Neural progenitor cell (in vitro differentiated cells): ENCODE data around the gene TEAD1.

Source experiments
- CTCF ChIP-seq: fragments of 200-600 bp; sonication (generic); IDR thresholded peaks from 2 replicates; pipeline ENCODE4 v1.5.1; 2017; ENCODE audit warnings: antibody characterized with exemption, mild to moderate bottlenecking
- EZH2 ChIP-seq: fragments of 200-600 bp; sonication (generic); IDR thresholded peaks from 2 replicates; pipeline ENCODE4 v1.6.1; 2017; ENCODE audit warnings: antibody characterized with exemption, mild to moderate bottlenecking, moderate library complexity
- EZH2phosphoT487 ChIP-seq: fragments of 200-600 bp; sonication (generic); IDR thresholded peaks from 2 replicates; pipeline ENCODE4 v1.6.1; 2017; ENCODE audit warnings: antibody characterized with exemption

GRCh38 chr11:12737024-12737423 is 62.8 kb downstream of the TEAD1 start:
- TF ChIP-seq EZH2phosphoT487, result no peak
- no peak for TF ChIP-seq CTCF
- TF ChIP-seq EZH2, result no peak
